Right forelimb (tissue), 1 donor: ENCODE data around the gene PIGC.

Experiments
- DNase-seq: peaks from one replicate; pipeline ENCODE4 v3.0.0-alpha.2; 2018

The PIGC gene

DNA sequence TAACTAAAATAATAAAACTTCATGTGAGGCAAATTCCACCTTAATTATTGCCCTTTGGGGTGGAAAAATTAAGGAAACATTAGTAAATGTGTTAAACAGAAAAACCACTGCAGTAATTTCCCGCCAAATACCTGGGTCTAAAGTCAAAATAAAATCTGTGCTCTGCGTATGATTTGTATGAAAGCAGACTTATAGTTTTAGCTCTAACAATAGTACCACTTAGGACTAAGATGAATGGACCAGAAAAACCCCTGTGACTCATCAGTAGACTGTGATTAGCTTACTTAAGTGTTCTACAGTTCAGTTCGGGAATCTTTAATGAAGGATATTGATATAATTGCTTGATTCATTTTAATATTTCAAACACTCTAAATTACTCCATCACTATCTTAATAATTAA, 46.6 kb downstream of the PIGC start:
- DNase-seq: no peak

DNA sequence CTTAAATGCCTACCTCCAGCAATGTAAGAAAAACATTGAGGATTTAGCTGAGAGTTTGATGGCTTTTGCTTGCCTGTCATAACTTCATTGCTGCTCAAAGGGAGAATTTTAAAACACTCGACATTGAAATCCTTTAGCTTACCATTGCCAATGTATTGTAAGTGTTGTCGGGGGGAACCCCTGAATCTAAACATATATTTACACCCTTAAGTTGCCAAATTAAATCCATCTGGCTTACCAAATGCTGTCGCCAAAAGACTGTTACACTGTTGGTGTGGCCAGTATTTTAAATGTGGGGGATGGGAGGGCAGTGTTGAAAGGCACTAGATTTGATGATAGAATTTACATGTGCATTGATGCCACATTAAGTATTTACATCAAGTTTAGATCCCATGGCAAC, 48.3 kb downstream of the PIGC start:
- no peak for DNase-seq

DNA sequence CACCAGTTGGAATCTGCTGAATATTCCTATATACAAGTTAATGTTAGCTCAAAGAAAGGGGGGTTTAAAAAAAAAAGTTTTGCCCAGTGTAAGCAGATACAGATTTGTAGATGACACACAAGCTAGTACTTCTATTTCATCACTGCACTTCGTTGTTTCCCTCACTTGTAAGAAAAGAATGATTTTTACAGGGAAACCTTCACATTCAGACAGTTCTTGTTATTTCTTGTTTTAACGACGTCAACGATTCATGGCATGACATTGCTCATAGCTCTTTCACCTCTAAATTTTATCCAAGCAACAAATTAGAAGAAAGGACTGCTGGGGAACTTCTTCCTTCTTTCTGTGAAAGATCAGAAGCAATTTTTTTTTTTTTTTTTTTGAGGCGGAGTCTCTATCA, 49.1 kb downstream of the PIGC start:
- no peak for DNase-seq

DNA sequence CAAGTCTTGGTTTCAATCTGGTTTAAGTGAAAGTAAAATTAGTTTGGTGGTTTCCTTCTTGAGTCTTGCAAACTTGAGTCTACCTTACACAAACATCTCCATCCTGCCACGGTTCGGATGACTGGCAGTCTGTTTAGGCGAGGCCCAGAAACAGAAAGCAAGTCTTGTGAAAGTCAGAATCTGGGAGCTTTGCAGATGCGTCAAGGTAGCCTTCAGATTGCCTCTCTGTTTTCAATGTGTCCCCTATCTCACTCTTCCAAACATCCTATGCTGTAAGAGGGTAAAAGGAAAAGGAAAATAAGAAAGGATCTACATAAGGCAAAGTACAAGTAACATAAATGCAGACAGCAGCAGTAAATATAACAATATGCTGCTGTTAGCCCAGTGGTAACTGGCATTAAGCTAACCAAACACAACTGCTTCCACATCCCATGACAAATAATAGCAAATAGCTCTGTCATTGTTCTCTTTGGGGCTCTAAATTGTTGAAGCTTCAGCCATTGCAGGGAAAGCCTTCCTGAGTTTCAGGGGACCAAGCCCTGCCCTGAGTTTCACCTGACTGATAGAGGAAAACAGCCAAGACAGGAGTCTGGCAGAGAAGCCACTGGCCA, 49.6 kb downstream of the PIGC start:
- DNase-seq: no peak

DNA sequence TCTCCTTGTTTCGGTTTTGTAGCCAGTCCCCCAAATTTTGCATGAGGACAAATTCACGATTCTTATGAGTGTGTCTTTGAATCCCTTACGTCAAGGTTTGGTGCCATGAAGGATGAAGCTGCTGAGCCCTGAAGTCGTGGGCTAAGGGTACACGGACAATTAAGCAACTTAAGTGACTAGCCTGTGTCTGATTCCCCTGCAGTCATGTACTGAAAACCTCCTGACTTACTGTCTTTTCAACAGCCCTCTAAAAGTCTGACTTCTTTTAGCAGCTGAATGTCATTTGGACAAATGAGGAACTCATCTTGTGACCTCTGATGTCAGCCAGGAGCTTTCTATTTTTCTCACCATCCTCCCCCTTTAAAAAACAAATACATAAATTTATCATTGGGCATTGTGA, 50.5 kb downstream of the PIGC start:
- no peak for DNase-seq

DNA sequence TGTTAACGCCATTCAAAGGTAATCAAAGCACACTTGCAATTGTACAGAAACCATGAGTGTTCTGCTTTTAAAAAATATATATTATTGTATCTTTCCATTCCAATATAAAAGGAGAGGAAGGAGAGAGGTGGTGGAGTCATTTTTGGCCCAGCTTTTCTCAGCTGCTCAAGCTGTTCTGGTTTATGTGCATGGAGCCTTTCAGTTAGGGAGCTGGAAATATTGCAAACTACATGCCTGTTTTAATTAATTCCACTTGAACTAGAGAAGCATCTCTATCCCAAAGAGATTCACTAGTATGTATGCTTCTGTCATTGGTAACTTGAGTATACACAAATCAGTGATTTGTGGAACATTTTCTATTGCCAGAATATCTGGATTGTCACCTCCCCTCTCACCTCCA, 51.9 kb downstream of the PIGC start:
- no peak for DNase-seq
